KMS-11 (cell line): ENCODE measurements around the gene S100G.

Experiments used
- H2AFZ ChIP-seq: fragments of 200-600 bp; sonication (generic); 2 replicates; pipeline ENCODE4 v1.6.1; 2016; ENCODE audit warnings: antibody characterized with exemption, mixed run types, low read depth
- H3K27ac ChIP-seq: fragments of 200-600 bp; sonication (generic); 2 replicates; pipeline ENCODE4 v1.6.1; 2016; ENCODE audit warnings: mild to moderate bottlenecking, mixed run types
- H3K27me3 ChIP-seq: fragments of 200-600 bp; sonication (generic); 2 replicates; pipeline ENCODE4 v1.6.1; 2017; ENCODE audit warnings: mild to moderate bottlenecking, low read depth, mixed run types, moderate library complexity; ENCODE audit not compliant: insufficient read depth
- H3K36me3 ChIP-seq: fragments of 200-600 bp; sonication (generic); 2 replicates; pipeline ENCODE4 v1.6.1; 2017; ENCODE audit warnings: mild to moderate bottlenecking, mixed run types; ENCODE audit not compliant: insufficient read depth
- H3K4me1 ChIP-seq: fragments of 200-600 bp; sonication (generic); 2 replicates; pipeline ENCODE4 v1.6.1; 2016; ENCODE audit warnings: mild to moderate bottlenecking, low read depth, mixed run types; ENCODE audit not compliant: poor library complexity, severe bottlenecking
- H3K4me2 ChIP-seq: fragments of 200-600 bp; sonication (generic); 2 replicates; pipeline ENCODE4 v1.7.0; 2016; ENCODE audit warnings: mild to moderate bottlenecking, mixed run types
- H3K4me3 ChIP-seq: fragments of 200-600 bp; sonication (generic); IDR thresholded peaks from 2 replicates; pipeline ENCODE4 v1.6.1; 2017; ENCODE audit warnings: low read depth, low read length, mixed read lengths; ENCODE audit not compliant: insufficient read depth
- H3K79me2 ChIP-seq: fragments of 200-600 bp; sonication (generic); 2 replicates; pipeline ENCODE4 v1.6.1; 2016; ENCODE audit warnings: low read depth, mixed run types; ENCODE audit not compliant: insufficient read depth
- H3K9ac ChIP-seq: fragments of 200-600 bp; sonication (generic); 2 replicates; pipeline ENCODE4 v1.6.1; 2016; ENCODE audit warnings: mild to moderate bottlenecking, mixed run types
- H4K20me1 ChIP-seq: fragments of 200-600 bp; sonication (generic); 2 replicates; pipeline ENCODE4 v1.6.1; 2016; ENCODE audit warnings: mild to moderate bottlenecking, mixed run types; ENCODE audit not compliant: insufficient read depth
- CTCF ChIP-seq: fragments of 200-600 bp; sonication (generic); conservative IDR thresholded peaks from 2 replicates; pipeline ENCODE4 v1.6.1; 2017; ENCODE audit warnings: low read depth, mild to moderate bottlenecking, antibody characterized with exemption, low read length, moderate library complexity, mixed read lengths

The S100G gene

DNA sequence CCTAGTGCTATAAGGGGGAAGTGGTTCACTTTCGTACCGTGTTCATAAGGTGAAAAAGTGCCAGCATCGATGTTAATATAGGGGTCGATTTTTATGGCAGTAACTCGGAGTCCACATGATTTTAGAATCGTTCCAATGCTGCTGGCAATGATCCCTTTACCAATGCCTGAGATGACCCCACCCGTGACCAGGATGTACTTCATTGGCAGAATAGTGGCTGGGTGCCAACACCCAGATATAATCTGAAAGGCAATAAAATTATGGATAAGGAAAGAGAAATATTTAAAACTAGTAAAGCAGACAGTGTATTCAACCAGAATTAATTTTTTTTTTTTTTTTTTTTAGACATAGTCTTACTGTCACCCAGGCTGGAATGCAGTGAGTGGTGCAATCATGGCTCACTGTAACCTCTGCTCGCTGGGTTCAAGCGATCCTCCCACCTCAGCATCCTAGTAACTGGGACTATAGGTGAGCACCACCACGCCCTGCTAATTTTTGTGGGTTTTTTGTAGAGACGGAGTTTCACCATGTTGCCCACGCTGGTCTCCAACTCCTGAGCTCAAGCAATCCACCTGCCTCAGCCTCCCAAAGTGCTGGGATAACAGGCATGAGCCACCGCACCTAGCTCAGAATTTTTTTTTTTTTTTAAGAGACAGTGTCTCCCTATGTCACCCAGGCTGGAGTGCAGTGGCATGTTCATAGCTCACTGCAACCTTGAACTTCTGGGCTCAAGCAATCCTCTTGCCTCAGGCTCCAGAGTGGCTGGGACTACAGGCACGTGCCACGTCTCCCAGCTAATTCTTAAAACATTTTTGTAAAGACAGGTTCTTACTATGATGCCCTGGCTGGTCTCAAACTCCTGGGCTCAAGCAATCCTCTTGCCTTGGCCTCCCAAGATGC, 53.0 kb downstream of the S100G start:
- Histone ChIP-seq H3K4me1 (no peaks in the 10 kb centered on the region), H4K20me1 (no peaks in the 10 kb centered on the region), H3K79me2 (no peaks in the 10 kb centered on the region), H2AFZ (no peak overlapping the region), H3K36me3 (no peaks in the 10 kb centered on the region), H3K27me3 (no peaks in the 10 kb centered on the region), H3K4me3 (no peak overlapping the region), H3K27ac (no peak overlapping the region), H3K9ac (no peak overlapping the region), H3K4me2 (no peak overlapping the region)
- no peak for TF ChIP-seq CTCF
